Measurements from ENCODE around the gene IMPA2. TPM values are rescaled to one million over a fixed set of nuclear protein-coding genes. Genes with fewer than 3 reads are reported as not detected.
"Not testable (repeated sequence)": the region's sequence is repeated elsewhere in the genome, so short reads cannot be mapped to it uniquely, and the experiment has no call there.

IMPA2 gene
- 10.6 and 13.3 TPM in 2 replicates for total RNA-seq (2014; rRNA removed; shearing (Covaris generic))

DNA sequence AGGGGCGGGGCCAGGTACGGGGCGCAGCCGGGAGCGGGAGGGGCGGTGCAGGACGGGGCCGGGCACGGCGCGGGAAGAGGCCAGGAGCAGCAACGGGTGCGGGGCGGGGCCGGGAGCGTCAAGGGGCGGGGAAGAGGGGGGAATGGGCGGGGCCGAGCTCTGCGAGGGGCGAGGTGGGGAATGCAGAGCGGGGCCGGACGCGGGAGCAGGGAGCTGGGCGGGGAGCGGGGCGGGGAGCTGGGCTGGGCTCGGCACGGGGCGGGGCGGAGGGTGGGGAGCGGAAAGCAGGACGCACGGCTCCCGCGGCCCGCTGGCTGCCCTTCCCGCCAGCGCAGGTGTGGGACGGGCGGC is at the start of gene IMPA2:
Gene IMPA2, plus strand, starts transcription at position 316 of the 351 bp plus-strand sequence. CDS start 163 bp downstream, outside the sequence.
- peaks cover 21% of the 10 kb centered on the region for H3K4me1 ChIP-seq (replicated peaks)
- H3K9me3 ChIP-seq (replicated peaks) = peaks cover 5% of the 10 kb centered on the region; the same call in 1 of the 2 replicates
- H3K36me3 ChIP-seq = no peaks in the 10 kb centered on the region
- DNase-seq (ENCODE audit: low read depth in 1 of 2, low spot score in 2 of 2) = no peak
- no peaks in the 10 kb centered on the region for H3K27me3 ChIP-seq (replicated peaks)
- peak within 1 kb of the TSS; percentile 64 for H3K27ac ChIP-seq
- peak within 1 kb of the TSS; percentile 59 for H3K4me3 ChIP-seq

DNA sequence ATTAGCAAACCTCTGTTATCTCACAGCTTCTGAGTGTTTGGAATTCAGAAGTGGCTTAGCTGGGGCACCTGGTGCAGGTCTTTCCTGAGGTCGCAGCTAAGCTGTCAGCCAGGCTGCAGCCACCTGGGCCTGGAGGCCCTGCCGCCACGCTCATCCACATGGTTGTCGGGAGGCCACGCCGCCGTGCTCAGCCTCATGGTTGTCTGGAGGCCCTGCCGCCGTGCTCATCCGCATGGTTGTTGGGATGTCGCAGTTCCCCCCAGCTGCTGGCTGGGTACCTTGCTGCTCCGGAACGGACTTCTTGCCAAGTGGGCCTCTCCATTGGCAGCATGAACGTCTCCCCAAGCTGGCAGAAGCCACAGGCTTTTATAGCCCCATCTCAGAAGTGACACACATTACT is 48.9 kb upstream of the IMPA2 start:
- H3K27me3 ChIP-seq (replicated peaks) = no peaks in the 10 kb centered on the region
- DNase-seq (ENCODE audit: low read depth in 1 of 2, low spot score in 2 of 2) = no peak
- H3K36me3 ChIP-seq = no peaks in the 10 kb centered on the region
- H3K27ac ChIP-seq = no peak overlapping the region
- no peaks in the 10 kb centered on the region for H3K4me1 ChIP-seq (replicated peaks)
- H3K4me3 ChIP-seq = no peak overlapping the region
- no peaks in the 10 kb centered on the region for H3K9me3 ChIP-seq (replicated peaks)

DNA sequence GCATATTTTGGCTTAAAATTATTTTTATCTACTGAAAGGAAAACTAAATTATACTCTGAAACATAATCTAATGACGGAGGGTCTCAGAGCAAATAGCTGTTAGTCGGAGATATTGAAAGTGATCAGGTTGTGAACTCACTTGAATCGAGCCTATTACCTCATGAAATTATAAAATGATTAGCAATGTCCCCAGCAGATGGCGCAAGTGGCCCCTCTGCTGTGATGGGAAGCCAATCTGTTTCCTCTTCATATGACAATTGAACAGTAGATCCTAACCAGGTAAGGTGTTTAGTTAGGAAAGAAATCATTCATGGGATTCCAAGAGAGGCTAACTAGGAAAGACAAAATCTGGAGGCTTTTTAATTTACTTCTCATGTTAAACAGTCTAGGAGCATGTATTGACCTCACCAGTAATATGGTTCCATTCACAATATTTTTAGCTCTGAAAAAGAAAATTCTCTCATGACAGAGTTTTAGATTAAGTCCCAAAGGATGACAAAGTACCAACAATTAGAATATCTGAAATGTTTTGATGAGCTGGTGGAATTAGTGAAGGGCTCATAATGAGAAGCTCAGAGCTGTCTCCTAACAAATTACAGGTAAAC is 43.3 kb upstream of the IMPA2 start:
- Histone ChIP-seq H3K9me3 (replicated peaks) (no peaks in the 10 kb centered on the region), H3K27me3 (replicated peaks) (no peaks in the 10 kb centered on the region), H3K36me3 (no peaks in the 10 kb centered on the region), H3K27ac (no peak overlapping the region), H3K4me1 (replicated peaks) (no peaks in the 10 kb centered on the region), H3K4me3 (no peak overlapping the region)
- peak; percentile 57 to 62 for DNase-seq (ENCODE audit: low read depth in 1 of 2, low spot score in 2 of 2)

DNA sequence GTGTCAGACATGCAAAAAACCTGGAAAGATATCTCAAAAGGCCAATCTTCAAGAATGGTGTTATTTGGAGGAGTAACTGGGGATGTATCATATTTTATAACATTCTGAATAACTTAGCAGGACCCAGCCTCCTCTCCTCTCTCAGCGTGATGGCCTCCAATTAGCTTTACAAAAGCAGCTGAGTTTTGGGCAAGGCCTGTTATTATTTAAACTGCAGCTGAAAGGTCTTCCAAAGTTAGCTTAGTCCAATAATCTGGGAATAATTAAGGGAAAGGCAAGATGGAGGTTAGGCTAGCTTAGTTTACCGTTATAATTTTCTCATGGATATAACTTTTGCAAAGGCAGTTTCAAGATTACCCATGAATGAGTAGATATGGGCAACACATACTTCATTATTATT is 40.4 kb upstream of the IMPA2 start:
- peaks cover 1% of the 10 kb centered on the region for H3K4me1 ChIP-seq (replicated peaks)
- H3K36me3 ChIP-seq = no peaks in the 10 kb centered on the region
- no peak overlapping the region for H3K27ac ChIP-seq
- H3K4me3 ChIP-seq = no peak overlapping the region
- DNase-seq (ENCODE audit: low read depth in 1 of 2, low spot score in 2 of 2) = no peak
- H3K27me3 ChIP-seq (replicated peaks) = no peaks in the 10 kb centered on the region
- no peaks in the 10 kb centered on the region for H3K9me3 ChIP-seq (replicated peaks)

DNA sequence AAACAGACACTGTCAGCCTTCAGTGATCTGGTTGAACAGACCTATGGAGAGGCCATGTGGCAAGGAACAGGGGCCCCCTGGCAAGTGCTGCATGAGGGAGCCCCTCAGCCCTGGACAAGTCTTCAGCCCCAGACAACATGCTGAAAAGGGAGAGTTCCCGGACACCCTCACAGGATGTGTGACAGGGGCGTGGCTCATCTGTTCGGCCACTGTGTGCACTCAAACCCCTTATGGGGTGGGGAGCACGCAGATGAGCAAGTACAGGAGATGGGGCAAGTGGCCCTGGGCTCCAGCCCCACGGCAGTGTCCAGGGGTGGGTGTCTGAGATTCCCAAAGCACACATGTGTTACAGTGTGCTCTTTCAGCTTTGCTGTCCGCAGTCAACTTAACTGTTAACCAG is 37.8 kb upstream of the IMPA2 start:
- Histone ChIP-seq H3K4me3 (no peak overlapping the region), H3K9me3 (replicated peaks) (no peaks in the 10 kb centered on the region), H3K4me1 (replicated peaks) (peaks cover 25% of the 10 kb centered on the region), H3K36me3 (no peaks in the 10 kb centered on the region), H3K27ac (no peak overlapping the region), H3K27me3 (replicated peaks) (no peaks in the 10 kb centered on the region)
- DNase-seq (ENCODE audit: low read depth in 1 of 2, low spot score in 2 of 2) = no peak

DNA sequence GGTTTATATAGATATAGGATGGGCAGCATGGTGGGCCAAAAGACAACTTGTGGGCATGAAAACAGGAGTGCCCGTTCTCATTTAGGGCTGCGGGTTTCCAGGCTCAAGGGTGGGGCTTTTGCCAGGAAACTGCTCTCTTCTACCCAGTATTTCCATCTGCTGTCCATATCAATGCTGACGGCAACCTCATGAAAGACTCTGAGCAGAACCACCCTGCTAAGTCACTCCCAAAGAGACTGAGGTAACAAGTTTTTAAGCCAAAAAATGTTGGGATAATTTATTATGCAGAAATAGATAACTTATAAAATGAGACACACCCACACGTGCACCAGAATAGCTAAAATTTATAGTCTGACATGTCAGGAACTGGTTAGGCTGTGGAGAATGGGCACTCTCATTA is 37.1 kb upstream of the IMPA2 start:
- no peak overlapping the region for H3K27ac ChIP-seq
- no peak for DNase-seq (ENCODE audit: low read depth in 1 of 2, low spot score in 2 of 2)
- no peaks in the 10 kb centered on the region for H3K27me3 ChIP-seq (replicated peaks)
- H3K36me3 ChIP-seq = no peaks in the 10 kb centered on the region
- no peaks in the 10 kb centered on the region for H3K9me3 ChIP-seq (replicated peaks)
- no peak overlapping the region for H3K4me3 ChIP-seq
- H3K4me1 ChIP-seq (replicated peaks) = peaks cover 32% of the 10 kb centered on the region

DNA sequence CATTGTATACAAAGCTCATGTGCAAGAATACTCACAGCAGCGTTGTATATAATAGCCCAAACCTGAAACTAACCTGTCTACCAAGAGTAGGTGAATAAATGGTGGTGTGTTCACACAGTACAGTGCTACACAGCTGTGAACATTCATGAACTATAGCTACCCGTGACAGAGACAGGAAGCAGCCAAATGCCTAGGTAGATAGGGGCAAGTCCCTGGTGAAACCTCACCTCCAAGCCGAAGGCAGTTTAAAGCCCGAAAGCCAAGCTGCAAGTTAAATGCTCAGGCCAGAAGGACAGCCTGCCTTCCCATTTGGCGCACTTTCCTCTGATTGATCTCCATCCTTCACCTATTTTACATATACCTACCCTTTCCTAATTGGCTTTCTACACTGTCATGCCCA is 36.5 kb upstream of the IMPA2 start:
- no peak overlapping the region for H3K27ac ChIP-seq
- H3K36me3 ChIP-seq = no peaks in the 10 kb centered on the region
- peaks cover 38% of the 10 kb centered on the region for H3K4me1 ChIP-seq (replicated peaks)
- no peak for DNase-seq (ENCODE audit: low read depth in 1 of 2, low spot score in 2 of 2)
- H3K27me3 ChIP-seq (replicated peaks) = no peaks in the 10 kb centered on the region
- H3K9me3 ChIP-seq (replicated peaks) = no peaks in the 10 kb centered on the region
- H3K4me3 ChIP-seq = no peak overlapping the region

DNA sequence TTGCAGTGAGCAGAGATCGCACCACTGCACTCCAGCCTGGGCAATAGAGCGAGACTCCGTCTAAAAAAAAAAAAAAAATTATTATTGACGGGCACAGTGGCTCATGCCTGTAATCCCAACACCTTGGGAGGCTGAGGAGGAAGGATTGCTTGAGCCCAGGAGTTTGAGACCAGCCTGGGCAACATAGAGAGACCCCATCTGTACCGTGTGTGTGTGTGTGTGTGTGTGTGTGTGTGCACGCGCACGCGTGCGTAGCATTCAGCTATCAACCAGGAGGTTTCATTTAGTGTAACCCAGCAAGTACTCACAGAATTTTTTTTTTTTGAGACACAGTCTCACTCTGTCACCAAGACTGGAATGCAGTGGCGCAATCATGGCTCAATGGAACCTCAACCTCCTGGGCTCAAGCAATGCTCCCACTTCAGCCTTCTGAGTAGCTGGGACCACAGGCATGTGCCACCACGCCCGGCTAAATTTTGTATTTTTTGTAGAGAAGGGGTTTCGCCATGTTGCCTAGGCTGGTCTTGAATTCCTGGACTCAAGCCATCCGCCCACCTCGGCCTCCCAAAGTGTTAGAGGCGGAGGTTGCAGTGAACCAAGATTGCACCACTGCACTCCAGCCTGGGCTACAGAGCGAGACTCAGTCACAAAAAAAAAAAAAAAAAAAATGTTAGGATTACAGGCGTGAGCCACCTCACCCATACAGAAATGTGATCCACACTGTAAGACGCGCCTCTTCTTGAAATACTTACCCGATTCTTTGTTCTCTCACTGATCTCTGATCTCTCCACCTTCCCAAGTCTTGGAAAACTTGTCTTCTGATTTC is 35.3 kb upstream of the IMPA2 start:
- H3K36me3 ChIP-seq; H3K9me3 ChIP-seq (replicated peaks); H3K4me3 ChIP-seq; H3K27me3 ChIP-seq (replicated peaks): not testable (repeated sequence)
- peak; percentile 30 to 50 for DNase-seq (ENCODE audit: low read depth in 1 of 2, low spot score in 2 of 2)
- H3K27ac ChIP-seq = peak overlapping the region; percentile 91
- peaks cover 42% of the 10 kb centered on the region for H3K4me1 ChIP-seq (replicated peaks)

DNA sequence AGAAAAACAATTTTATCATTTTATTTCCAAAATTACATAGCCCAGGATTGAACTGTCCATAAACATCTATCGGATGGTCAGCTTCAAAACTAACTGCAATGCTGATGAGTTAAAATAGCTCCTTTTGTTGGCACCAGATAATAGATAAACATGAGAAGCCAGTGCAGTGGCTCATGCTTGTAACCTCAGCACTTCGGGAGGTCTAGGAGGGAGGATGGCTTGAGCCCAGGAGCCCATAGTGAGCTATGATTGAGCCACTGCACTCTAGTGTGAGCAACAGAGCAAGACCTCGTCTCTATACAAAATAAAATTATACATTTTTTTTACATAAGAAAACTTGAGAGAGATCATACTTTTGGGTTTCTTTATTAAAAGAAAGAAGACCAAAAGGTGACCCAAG is 34.6 kb upstream of the IMPA2 start:
- H3K4me1 ChIP-seq (replicated peaks) = peaks cover 42% of the 10 kb centered on the region
- H3K4me3 ChIP-seq = peak overlapping the region; percentile 4; the same call in 1 of the 2 replicates
- peak in 1 of 2 experiments; percentile 63 for DNase-seq (ENCODE audit: low read depth in 1 of 2, low spot score in 2 of 2)
- H3K36me3 ChIP-seq = no peaks in the 10 kb centered on the region
- H3K9me3 ChIP-seq (replicated peaks) = no peaks in the 10 kb centered on the region
- H3K27me3 ChIP-seq (replicated peaks) = no peaks in the 10 kb centered on the region
- peak overlapping the region; percentile 91 for H3K27ac ChIP-seq

DNA sequence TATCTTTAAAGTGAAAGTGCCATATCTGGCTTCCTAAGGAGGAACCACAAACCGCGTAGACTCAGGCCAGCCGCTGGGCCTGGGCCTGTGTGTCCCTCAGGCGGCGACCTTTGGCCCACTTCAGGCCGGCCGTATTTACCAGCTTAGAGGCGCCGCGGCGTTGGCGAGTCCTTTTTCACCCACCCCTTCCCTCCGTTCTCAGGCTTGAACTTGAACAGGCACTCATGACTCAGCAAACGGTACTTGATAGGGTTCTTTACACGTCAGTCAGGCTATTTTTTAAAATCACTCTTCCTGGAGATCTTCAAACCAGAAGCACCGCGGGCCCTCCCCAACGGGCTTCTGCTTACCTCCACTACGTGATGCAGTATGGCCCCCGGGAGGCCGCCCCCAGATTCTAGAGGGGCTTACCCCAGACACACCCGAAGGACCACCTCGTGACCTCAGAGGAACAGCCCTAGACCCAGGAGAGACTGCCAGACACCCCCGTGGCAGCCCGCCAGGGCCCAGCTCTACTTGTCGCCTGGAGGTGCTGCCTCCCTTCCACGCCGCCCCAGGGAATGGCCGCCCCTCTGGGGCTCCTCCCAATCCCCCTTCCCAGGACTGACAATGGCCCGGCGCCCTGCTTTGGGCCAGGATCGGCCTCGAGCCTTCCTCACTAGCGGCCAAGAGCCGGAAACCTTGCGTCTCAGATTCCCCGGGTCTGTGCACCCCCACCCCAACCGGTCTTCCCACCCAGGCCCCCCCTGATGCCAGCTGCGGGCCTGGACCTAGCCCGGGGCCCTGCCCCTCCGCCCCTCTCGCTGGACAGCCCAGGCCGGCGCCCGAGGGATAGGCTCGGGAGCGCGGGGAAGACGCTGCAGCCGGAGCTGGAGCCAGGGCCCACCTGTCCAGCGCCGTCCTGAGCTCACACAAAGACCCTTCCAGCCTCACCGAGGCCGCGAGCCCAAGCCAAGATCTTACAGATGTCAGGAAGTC is 33.8 kb upstream of the IMPA2 start:
- Histone ChIP-seq H3K27ac (peak overlapping the region; percentile 91), H3K36me3 (no peaks in the 10 kb centered on the region), H3K9me3 (replicated peaks) (no peaks in the 10 kb centered on the region), H3K4me1 (replicated peaks) (peaks cover 42% of the 10 kb centered on the region), H3K4me3 (peak overlapping the region; percentile 4; the same call in 1 of the 2 replicates), H3K27me3 (replicated peaks) (no peaks in the 10 kb centered on the region)
- DNase-seq (ENCODE audit: low read depth in 1 of 2, low spot score in 2 of 2) = peak; percentile 88 to 93

DNA sequence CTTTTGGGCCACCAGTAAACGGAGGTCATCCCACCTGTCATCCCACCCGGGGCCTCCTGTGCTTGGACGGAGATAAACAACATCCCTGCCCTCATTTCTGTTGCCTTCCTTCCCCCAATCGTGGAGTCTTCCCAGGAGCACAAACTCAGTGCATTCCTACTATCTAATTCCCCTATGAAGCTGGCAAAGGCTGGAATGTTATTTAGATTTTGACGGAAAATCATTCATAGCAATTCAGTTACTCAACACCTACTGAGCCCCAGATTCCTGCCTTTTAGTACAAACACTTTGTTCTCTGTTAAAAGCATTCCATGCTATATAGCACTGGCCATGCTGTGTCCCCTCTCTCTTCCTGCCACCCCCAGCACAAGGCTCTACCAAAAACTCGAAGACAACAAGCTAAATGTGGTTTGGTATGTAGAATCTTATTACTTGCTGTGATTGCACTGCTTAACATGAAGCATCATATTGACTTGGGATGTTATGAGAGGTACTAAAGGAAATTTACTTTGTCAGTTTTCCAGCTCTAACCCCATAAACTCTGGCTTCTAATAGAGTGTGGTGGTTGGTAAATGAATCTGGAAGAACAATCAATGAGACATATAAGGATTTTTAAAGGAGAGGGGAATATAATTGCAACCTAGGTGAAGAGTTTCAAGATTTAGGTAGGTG is 32.3 kb upstream of the IMPA2 start:
- H3K27ac ChIP-seq = peak overlapping the region; percentile 91
- no peaks in the 10 kb centered on the region for H3K36me3 ChIP-seq
- no peak overlapping the region for H3K4me3 ChIP-seq
- H3K4me1 ChIP-seq (replicated peaks) = peaks cover 42% of the 10 kb centered on the region
- H3K9me3 ChIP-seq (replicated peaks) = no peaks in the 10 kb centered on the region
- DNase-seq (ENCODE audit: low read depth in 1 of 2, low spot score in 2 of 2) = peak; percentile 51 to 71
- no peaks in the 10 kb centered on the region for H3K27me3 ChIP-seq (replicated peaks)

DNA sequence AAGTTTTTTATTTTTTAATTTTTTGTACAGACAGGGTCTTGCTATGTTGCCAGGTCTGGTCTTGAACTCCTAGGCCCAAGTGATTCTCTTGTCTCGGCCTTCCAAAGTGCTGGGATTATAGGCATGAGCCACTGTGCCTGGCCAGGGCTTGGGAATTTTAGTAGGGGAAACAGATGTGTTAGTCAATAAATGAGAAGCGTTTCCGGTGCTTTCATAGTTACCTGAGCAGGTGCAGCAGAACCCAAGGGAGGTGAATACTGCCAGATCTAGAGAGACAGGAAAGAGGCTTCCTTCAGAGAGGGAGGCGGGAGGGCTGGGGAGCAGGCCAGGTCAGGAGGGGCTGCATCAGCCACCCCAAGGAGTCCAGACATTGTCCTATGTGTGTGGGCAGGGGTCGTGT is 30.5 kb upstream of the IMPA2 start:
- no peaks in the 10 kb centered on the region for H3K27me3 ChIP-seq (replicated peaks)
- no peak overlapping the region for H3K4me3 ChIP-seq
- H3K27ac ChIP-seq = no peak overlapping the region
- DNase-seq (ENCODE audit: low read depth in 1 of 2, low spot score in 2 of 2) = no peak
- no peaks in the 10 kb centered on the region for H3K9me3 ChIP-seq (replicated peaks)
- peaks cover 57% of the 10 kb centered on the region for H3K4me1 ChIP-seq (replicated peaks)
- H3K36me3 ChIP-seq = no peaks in the 10 kb centered on the region

DNA sequence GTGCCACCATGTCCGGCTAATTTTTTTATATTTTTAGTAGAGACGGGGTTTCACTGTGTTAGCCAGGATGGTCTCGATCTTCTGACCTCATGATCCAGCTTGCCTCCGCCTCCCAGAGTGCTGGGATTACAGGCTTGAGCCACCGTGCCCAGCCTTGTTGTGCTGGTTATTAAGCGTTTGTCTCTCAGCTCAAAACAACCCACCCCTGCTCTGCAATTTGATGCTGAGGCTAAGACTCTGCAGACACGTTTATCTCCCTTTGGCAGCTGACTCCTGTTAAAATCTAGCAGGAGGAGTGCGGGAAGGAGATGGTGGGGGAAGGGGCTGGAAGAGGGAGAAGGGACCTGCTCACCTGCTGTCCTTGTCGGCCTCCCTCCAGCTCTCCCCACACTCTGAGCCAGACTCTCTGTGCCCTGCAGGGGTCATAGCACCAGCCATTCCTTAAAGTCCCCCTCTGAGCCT is 29.9 kb upstream of the IMPA2 start:
- no peaks in the 10 kb centered on the region for H3K9me3 ChIP-seq (replicated peaks)
- H3K4me1 ChIP-seq (replicated peaks) = peaks cover 53% of the 10 kb centered on the region
- no peaks in the 10 kb centered on the region for H3K36me3 ChIP-seq
- no peak overlapping the region for H3K4me3 ChIP-seq
- H3K27me3 ChIP-seq (replicated peaks) = no peaks in the 10 kb centered on the region
- DNase-seq (ENCODE audit: low read depth in 1 of 2, low spot score in 2 of 2) = no peak
- H3K27ac ChIP-seq = no peak overlapping the region
